HEK293 (cell line): ENCODE data around the gene RPS6KA2.
"Not testable (repeated sequence)": the region's sequence is repeated elsewhere in the genome, so short reads cannot be mapped to it uniquely, and the experiment has no call there.

Source experiments
- CTCF ChIA-PET: fragments of 350-600 bp; formaldehyde crosslinking; extraction: SDS; loops from one replicate; lab custom pipeline; 2021; ENCODE audit warnings: antibody characterized with exemption; lab: Yijun Ruan, JAX
- POLR2A ChIA-PET: fragments of 300-600 bp; formaldehyde crosslinking; extraction: SDS; loops from one replicate; lab custom pipeline; 2020; ENCODE audit warnings: antibody characterized with exemption, inconsistent platforms; lab: Yijun Ruan, JAX
- H3K27ac ChIP-seq: fragments of 200-500 bp; sonication (Bioruptor generic); 2 replicates; pipeline ENCODE4 v1.5.1; 2014; ENCODE audit warnings: low read depth, low read length, control low read depth, inconsistent platforms; ENCODE audit errors: extremely low read depth
- H3K36me3 ChIP-seq, 2 experiments: fragments of 200-500 bp in 1 of 2; sonication (Bioruptor generic) in 1 of 2; 1 replicate in 1 of 2; 2 replicates in 1 of 2; pipeline ENCODE4 v1.5.1; 2014 to 2017; ENCODE audit warnings: inconsistent platforms in 2 of 2, low read length in 2 of 2; ENCODE audit not compliant: control insufficient read depth in 2 of 2, insufficient read depth in 1 of 2
- H3K4me1 ChIP-seq: fragments of 200-500 bp; sonication (Bioruptor generic); 2 replicates; pipeline ENCODE4 v1.5.1; 2014; ENCODE audit warnings: mild to moderate bottlenecking, low read length, inconsistent platforms; ENCODE audit not compliant: control insufficient read depth, insufficient read depth
- H3K4me3 ChIP-seq: 2 replicates; pipeline ENCODE4 v1.5.1; 2011; ENCODE audit warnings: low read depth, mild to moderate bottlenecking, control low read depth, low read length, moderate library complexity
- H3K9me3 ChIP-seq: fragments of 200-500 bp; sonication (Bioruptor generic); 2 replicates; pipeline ENCODE4 v1.5.1; 2014; ENCODE audit warnings: low read depth, low read length, inconsistent platforms; ENCODE audit not compliant: control insufficient read depth, insufficient read depth
- BCL11A ChIP-seq: fragments of 450-650 bp; formaldehyde crosslinking; IDR thresholded peaks from 2 replicates; pipeline ENCODE4 v1.5.1; 2016; ENCODE audit warnings: low read depth, missing biosample characterization, missing genetic modification characterization
- KLF10 ChIP-seq: fragments of 450-650 bp; IDR thresholded peaks from 2 replicates; pipeline ENCODE4 v1.5.1; 2018; ENCODE audit warnings: missing biosample characterization, mild to moderate bottlenecking, missing genetic modification characterization
- MEIS1 ChIP-seq: sonication (generic); formaldehyde crosslinking; IDR thresholded peaks from 2 replicates; pipeline ENCODE4 v1.8.1; 2022; ENCODE audit warnings: missing genetic modification reagents, mild to moderate bottlenecking, borderline replicate concordance
- MZF1 ChIP-seq: fragments of 450-650 bp; formaldehyde crosslinking; IDR thresholded peaks from 2 replicates; pipeline ENCODE4 v1.5.1; 2017; ENCODE audit warnings: missing biosample characterization, missing genetic modification characterization, borderline replicate concordance
- PRDM1 ChIP-seq: fragments of 450-650 bp; formaldehyde crosslinking; IDR thresholded peaks from 2 replicates; pipeline ENCODE4; 2016; ENCODE audit warnings: missing biosample characterization, missing genetic modification characterization
- SALL2 ChIP-seq: fragments of 450-650 bp; formaldehyde crosslinking; IDR thresholded peaks from 2 replicates; pipeline ENCODE4 v1.5.0; 2017; ENCODE audit warnings: missing biosample characterization, mild to moderate bottlenecking, missing genetic modification characterization, borderline replicate concordance
- ZNF174 ChIP-seq: fragments of 450-650 bp; formaldehyde crosslinking; IDR thresholded peaks from 2 replicates; pipeline ENCODE4 v1.5.0; 2017; ENCODE audit warnings: missing biosample characterization, mild to moderate bottlenecking, missing genetic modification characterization
- ZNF19 ChIP-seq: fragments of 450-650 bp; formaldehyde crosslinking; IDR thresholded peaks from 2 replicates; pipeline ENCODE4; 2016; ENCODE audit warnings: missing biosample characterization, missing genetic modification characterization, low read depth
- ZNF423 ChIP-seq: fragments of 450-650 bp; formaldehyde crosslinking; IDR thresholded peaks from 2 replicates; pipeline ENCODE4 v1.5.1; 2016; ENCODE audit warnings: missing biosample characterization, missing genetic modification characterization
- ZNF48 ChIP-seq: fragments of 450-650 bp; formaldehyde crosslinking; IDR thresholded peaks from 2 replicates; pipeline ENCODE4 v1.5.1; 2016; ENCODE audit warnings: missing biosample characterization, missing genetic modification characterization
- ZNF510 ChIP-seq: fragments of 450-650 bp; formaldehyde crosslinking; IDR thresholded peaks from 2 replicates; pipeline ENCODE4 v1.5.1; 2018; ENCODE audit warnings: mild to moderate bottlenecking, missing genetic modification characterization, missing biosample characterization; ENCODE audit not compliant: insufficient replicate concordance
- ZNF544 ChIP-seq: fragments of 450-650 bp; formaldehyde crosslinking; IDR thresholded peaks from 2 replicates; pipeline ENCODE4 v1.5.0; 2017; ENCODE audit warnings: missing biosample characterization, missing genetic modification characterization
- ZNF561 ChIP-seq: fragments of 450-650 bp; IDR thresholded peaks from 2 replicates; pipeline ENCODE4 v1.5.1; 2018; ENCODE audit warnings: missing biosample characterization, missing genetic modification characterization, borderline replicate concordance
- ZNF660 ChIP-seq: fragments of 450-650 bp; IDR thresholded peaks from 2 replicates; pipeline ENCODE4 v1.5.1; 2018; ENCODE audit warnings: missing biosample characterization, mild to moderate bottlenecking, missing genetic modification characterization
- ZNF777 ChIP-seq: fragments of 450-650 bp; formaldehyde crosslinking; IDR thresholded peaks from 2 replicates; pipeline ENCODE4 v1.5.1; 2017; ENCODE audit warnings: missing biosample characterization, missing genetic modification characterization, borderline replicate concordance
- TF ChIP-seq, protein P1 (sequence below): fragments of 450-650 bp; IDR thresholded peaks from 2 replicates; pipeline ENCODE4 v1.5.1; 2018; ENCODE audit warnings: missing biosample characterization, mild to moderate bottlenecking, missing genetic modification characterization
- TF ChIP-seq, protein P2 (sequence below): fragments of 450-650 bp; formaldehyde crosslinking; IDR thresholded peaks from 2 replicates; pipeline ENCODE4 v1.5.1; 2016; ENCODE audit warnings: missing biosample characterization, missing genetic modification characterization, borderline replicate concordance
- TF ChIP-seq, protein P3 (sequence below): fragments of 450-650 bp; formaldehyde crosslinking; IDR thresholded peaks from 2 replicates; pipeline ENCODE4 v1.5.1; 2016; ENCODE audit warnings: missing biosample characterization, missing genetic modification characterization, borderline replicate concordance

RPS6KA2 gene

DNA sequence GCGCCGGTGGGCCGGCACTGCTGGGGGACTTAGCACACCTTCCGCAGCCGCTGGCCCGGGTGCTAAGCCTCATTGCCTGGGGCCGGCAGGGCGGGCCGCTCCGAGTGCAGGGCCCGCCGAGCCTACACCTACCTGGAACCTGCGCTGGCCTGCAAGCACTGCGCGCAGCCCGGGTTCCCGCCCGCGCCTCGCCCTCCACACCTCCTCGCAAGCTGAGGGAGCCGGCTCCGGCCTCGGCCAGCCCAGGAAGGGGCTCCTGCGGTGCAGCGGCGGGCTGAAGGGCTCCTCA, 233.6 kb downstream of the RPS6KA2 start:
- H3K4me3 ChIP-seq, result no peak overlapping the region
- H3K36me3 ChIP-seq, result no peaks in the 10 kb centered on the region
- H3K27ac ChIP-seq, result no peak overlapping the region
- H3K9me3 ChIP-seq, result no peaks in the 10 kb centered on the region
- H3K4me1 ChIP-seq, result no peaks in the 10 kb centered on the region
- ChIA-PET CTCF (interaction anchor here (1.5 to 1.6 kb wide), 3 partner anchors 10 to 118 kb away, joined by 4 to 6 read pairs (median 5); no protein-coding TSS in a partner anchor), POLR2A (no interaction called here)
- no peak for TF ChIP-seq ZNF48 (tag by site-specific recombination)
- no peak for TF ChIP-seq ZNF660 (tag by site-specific recombination)
- TF ChIP-seq, protein P1, sequence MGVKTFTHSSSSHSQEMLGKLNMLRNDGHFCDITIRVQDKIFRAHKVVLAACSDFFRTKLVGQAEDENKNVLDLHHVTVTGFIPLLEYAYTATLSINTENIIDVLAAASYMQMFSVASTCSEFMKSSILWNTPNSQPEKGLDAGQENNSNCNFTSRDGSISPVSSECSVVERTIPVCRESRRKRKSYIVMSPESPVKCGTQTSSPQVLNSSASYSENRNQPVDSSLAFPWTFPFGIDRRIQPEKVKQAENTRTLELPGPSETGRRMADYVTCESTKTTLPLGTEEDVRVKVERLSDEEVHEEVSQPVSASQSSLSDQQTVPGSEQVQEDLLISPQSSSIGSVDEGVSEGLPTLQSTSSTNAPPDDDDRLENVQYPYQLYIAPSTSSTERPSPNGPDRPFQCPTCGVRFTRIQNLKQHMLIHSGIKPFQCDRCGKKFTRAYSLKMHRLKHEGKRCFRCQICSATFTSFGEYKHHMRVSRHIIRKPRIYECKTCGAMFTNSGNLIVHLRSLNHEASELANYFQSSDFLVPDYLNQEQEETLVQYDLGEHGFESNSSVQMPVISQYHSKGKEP (tag by site-specific recombination), result no peak
- no peak for TF ChIP-seq ZNF174 (tag by site-specific recombination)
- TF ChIP-seq KLF10 (tag by site-specific recombination), result no peak
- no peak for TF ChIP-seq ZNF510 (tag by site-specific recombination)
- TF ChIP-seq MZF1 (tag by site-specific recombination), result no peak
- TF ChIP-seq, protein P2, sequence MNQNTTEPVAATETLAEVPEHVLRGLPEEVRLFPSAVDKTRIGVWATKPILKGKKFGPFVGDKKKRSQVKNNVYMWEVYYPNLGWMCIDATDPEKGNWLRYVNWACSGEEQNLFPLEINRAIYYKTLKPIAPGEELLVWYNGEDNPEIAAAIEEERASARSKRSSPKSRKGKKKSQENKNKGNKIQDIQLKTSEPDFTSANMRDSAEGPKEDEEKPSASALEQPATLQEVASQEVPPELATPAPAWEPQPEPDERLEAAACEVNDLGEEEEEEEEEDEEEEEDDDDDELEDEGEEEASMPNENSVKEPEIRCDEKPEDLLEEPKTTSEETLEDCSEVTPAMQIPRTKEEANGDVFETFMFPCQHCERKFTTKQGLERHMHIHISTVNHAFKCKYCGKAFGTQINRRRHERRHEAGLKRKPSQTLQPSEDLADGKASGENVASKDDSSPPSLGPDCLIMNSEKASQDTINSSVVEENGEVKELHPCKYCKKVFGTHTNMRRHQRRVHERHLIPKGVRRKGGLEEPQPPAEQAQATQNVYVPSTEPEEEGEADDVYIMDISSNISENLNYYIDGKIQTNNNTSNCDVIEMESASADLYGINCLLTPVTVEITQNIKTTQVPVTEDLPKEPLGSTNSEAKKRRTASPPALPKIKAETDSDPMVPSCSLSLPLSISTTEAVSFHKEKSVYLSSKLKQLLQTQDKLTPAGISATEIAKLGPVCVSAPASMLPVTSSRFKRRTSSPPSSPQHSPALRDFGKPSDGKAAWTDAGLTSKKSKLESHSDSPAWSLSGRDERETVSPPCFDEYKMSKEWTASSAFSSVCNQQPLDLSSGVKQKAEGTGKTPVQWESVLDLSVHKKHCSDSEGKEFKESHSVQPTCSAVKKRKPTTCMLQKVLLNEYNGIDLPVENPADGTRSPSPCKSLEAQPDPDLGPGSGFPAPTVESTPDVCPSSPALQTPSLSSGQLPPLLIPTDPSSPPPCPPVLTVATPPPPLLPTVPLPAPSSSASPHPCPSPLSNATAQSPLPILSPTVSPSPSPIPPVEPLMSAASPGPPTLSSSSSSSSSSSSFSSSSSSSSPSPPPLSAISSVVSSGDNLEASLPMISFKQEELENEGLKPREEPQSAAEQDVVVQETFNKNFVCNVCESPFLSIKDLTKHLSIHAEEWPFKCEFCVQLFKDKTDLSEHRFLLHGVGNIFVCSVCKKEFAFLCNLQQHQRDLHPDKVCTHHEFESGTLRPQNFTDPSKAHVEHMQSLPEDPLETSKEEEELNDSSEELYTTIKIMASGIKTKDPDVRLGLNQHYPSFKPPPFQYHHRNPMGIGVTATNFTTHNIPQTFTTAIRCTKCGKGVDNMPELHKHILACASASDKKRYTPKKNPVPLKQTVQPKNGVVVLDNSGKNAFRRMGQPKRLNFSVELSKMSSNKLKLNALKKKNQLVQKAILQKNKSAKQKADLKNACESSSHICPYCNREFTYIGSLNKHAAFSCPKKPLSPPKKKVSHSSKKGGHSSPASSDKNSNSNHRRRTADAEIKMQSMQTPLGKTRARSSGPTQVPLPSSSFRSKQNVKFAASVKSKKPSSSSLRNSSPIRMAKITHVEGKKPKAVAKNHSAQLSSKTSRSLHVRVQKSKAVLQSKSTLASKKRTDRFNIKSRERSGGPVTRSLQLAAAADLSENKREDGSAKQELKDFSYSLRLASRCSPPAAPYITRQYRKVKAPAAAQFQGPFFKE (tag by site-specific recombination), result no peak
- TF ChIP-seq BCL11A (tag by site-specific recombination), result no peak
- TF ChIP-seq ZNF423, result no peak
- no peak for TF ChIP-seq MEIS1 (CRISPR knock-in tag)
- no peak for TF ChIP-seq PRDM1 (tag by site-specific recombination)
- TF ChIP-seq, all 188 proteins: peak for 0

DNA sequence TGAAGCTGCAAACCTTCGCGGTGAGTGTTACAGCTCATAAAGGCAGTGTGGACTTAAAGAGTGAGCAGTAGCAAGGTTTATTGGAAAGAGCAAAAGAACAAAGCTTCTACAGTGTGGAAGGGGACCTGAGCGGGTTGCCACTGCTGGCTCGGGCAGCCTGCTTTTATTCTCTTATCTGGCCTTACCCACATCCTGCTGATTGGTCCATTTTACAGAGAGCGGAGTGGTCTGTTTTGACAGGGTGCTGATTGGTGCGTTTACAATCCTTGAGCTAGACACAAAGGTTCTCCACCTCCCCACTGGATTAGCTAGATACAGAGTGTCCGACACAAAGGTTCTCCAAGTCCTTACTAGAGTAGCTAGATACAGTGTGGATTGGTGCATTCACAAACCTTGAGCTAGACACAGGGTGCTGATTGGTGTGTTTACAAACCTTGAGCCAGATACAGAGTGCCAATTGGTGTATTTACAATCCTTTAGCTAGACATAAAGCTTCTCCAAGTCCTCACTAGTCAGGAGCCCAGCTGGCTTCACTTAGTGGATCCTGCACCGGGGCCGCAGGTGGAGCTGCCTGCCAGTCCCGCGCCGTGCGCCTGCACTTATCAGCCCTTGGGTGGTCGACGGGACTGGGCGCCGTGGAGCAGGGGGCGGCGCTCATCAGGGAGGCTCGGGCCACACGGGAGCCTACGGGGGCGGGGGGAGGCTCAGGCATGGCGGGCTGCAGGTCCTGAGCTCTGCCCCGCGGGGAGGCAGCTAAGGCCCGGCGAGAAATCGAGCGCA, 234.1 kb downstream of the RPS6KA2 start:
- H3K9me3 ChIP-seq, H3K27ac ChIP-seq, H3K36me3 ChIP-seq, H3K4me3 ChIP-seq, H3K4me1 ChIP-seq, POLR2A ChIA-PET: not testable (repeated sequence)
- CTCF ChIA-PET, result interaction anchor here (0.7 to 2.0 kb wide), 6 partner anchors 8 to 181 kb away, joined by 3 to 12 read pairs (median 4); no protein-coding TSS in a partner anchor

DNA sequence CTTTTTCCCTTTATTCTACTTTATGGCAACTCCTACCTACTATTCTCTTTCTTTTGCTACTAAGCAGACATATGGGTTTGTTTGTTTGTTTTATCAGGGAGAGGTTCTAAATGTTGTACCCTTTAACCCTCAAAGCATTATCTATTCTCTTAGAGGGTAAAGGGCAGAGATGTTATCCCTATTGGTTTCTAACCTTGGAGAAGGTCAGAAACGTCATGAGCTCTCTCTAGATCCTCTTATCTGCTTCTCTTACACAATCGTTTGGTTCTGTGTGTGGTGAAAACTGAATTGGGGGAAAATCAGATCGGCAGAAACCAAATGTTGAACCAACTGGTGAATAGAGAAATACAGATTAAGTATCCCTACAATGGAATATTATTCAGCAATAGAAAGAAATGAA, 237.9 kb downstream of the RPS6KA2 start:
- CTCF ChIA-PET, result interaction anchor here (1.7 to 4.0 kb wide), 2 partner anchors 11 to 113 kb away, joined by 6 to 27 read pairs; no protein-coding TSS in a partner anchor
- H3K27ac ChIP-seq, result no peak overlapping the region
- no peaks in the 10 kb centered on the region for H3K9me3 ChIP-seq
- no peaks in the 10 kb centered on the region for H3K4me1 ChIP-seq
- no peaks in the 10 kb centered on the region for H3K36me3 ChIP-seq
- POLR2A ChIA-PET, result interaction anchor here (1.5 kb wide), 1 partner anchor 8 kb away, joined by 3 read pairs; no protein-coding TSS in a partner anchor
- H3K4me3 ChIP-seq, result no peak overlapping the region
- TF ChIP-seq, protein P3, sequence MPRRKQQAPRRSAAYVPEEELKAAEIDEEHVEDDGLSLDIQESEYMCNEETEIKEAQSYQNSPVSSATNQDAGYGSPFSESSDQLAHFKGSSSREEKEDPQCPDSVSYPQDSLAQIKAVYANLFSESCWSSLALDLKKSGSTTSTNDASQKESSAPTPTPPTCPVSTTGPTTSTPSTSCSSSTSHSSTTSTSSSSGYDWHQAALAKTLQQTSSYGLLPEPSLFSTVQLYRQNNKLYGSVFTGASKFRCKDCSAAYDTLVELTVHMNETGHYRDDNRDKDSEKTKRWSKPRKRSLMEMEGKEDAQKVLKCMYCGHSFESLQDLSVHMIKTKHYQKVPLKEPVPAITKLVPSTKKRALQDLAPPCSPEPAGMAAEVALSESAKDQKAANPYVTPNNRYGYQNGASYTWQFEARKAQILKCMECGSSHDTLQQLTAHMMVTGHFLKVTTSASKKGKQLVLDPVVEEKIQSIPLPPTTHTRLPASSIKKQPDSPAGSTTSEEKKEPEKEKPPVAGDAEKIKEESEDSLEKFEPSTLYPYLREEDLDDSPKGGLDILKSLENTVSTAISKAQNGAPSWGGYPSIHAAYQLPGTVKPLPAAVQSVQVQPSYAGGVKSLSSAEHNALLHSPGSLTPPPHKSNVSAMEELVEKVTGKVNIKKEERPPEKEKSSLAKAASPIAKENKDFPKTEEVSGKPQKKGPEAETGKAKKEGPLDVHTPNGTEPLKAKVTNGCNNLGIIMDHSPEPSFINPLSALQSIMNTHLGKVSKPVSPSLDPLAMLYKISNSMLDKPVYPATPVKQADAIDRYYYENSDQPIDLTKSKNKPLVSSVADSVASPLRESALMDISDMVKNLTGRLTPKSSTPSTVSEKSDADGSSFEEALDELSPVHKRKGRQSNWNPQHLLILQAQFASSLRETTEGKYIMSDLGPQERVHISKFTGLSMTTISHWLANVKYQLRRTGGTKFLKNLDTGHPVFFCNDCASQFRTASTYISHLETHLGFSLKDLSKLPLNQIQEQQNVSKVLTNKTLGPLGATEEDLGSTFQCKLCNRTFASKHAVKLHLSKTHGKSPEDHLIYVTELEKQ (tag by site-specific recombination), result no peak
- TF ChIP-seq SALL2 (tag by site-specific recombination) (no peak), ZNF544 (no peak), ZNF561 (tag by site-specific recombination) (no peak), ZNF510 (tag by site-specific recombination) (no peak), ZNF19 (no peak), ZNF777 (no peak), ZNF423 (no peak)
